ENCODE data around the gene WNT2B.

GRCh38 chr1:112564081-112564480, 55.3 kb downstream of the WNT2B start:
- no peak for TF ChIP-seq CTCF (IDR thresholded peaks at IDR 0.05)
- TF ChIP-seq POLR2A (IDR thresholded peaks at IDR 0.05): no peak
